ENCODE data around the gene STAT4.

The STAT4 gene

GRCh38 chr2:191171708-191172355 lies 21.0 kb upstream of the STAT4 start:
- DNase-seq, result no peak

- no peak for DNase-seq
Measured at GRCh38 chr2:191171286-191171685, 20.5 kb upstream of the STAT4 start.

GRCh38 chr2:191170773-191171172 lies 20.0 kb upstream of the STAT4 start:
- no peak for DNase-seq

GRCh38 chr2:191170301-191170636 lies 19.5 kb upstream of the STAT4 start:
- DNase-seq, result no peak

GRCh38 chr2:191169456-191170300 lies 18.9 kb upstream of the STAT4 start:
- no peak for DNase-seq

GRCh38 chr2:191167766-191168165 lies 17.0 kb upstream of the STAT4 start:
- no peak for DNase-seq

GRCh38 chr2:191166756-191167445 lies 16.1 kb upstream of the STAT4 start:
- no peak for DNase-seq

- no peak for DNase-seq
Measured at GRCh38 chr2:191166111-191166755, 15.4 kb upstream of the STAT4 start.

GRCh38 chr2:191165176-191165643 lies 14.4 kb upstream of the STAT4 start:
- DNase-seq, result no peak

- DNase-seq, result no peak
Measured at GRCh38 chr2:191158747-191159146, 8.0 kb upstream of the STAT4 start.

GRCh38 chr2:191158193-191158592 lies 7.4 kb upstream of the STAT4 start:
- no peak for DNase-seq

- no peak for DNase-seq
Measured at GRCh38 chr2:191155608-191156071, 4.8 kb upstream of the STAT4 start.

GRCh38 chr2:191153716-191154115 lies 2.9 kb upstream of the STAT4 start:
- DNase-seq, result no peak

- no peak for DNase-seq
Measured at GRCh38 chr2:191152482-191153240, 1.9 kb upstream of the STAT4 start.

- no peak for DNase-seq
Measured at GRCh38 chr2:191151331-191151730, 537 bp upstream of the STAT4 start.

GRCh38 chr2:191150230-191150599 lies 579 bp downstream of the STAT4 start:
- no peak for DNase-seq

- DNase-seq, result no peak
Measured at GRCh38 chr2:191149391-191149790, 1.4 kb downstream of the STAT4 start.

GRCh38 chr2:191148791-191149190 lies 2.0 kb downstream of the STAT4 start:
- DNase-seq, result no peak

- no peak for DNase-seq
Measured at GRCh38 chr2:191148281-191148680, 2.5 kb downstream of the STAT4 start.

GRCh38 chr2:191145769-191146471 lies 4.9 kb downstream of the STAT4 start:
- no peak for DNase-seq

GRCh38 chr2:191144217-191144616 lies 6.6 kb downstream of the STAT4 start:
- DNase-seq, result no peak

GRCh38 chr2:191143791-191144190 lies 7.0 kb downstream of the STAT4 start:
- DNase-seq, result no peak
